GF-D8 (cell line): ENCODE results near the gene SYT15B.
"Not testable (repeated sequence)": the region's sequence is repeated elsewhere in the genome, so short reads cannot be mapped to it uniquely, and the experiment has no call there.

Experiments
- DNase-seq: peaks from one replicate; lab custom pipeline; 2025; lab: John Stamatoyannopoulos, UW

SYT15B gene

DNA sequence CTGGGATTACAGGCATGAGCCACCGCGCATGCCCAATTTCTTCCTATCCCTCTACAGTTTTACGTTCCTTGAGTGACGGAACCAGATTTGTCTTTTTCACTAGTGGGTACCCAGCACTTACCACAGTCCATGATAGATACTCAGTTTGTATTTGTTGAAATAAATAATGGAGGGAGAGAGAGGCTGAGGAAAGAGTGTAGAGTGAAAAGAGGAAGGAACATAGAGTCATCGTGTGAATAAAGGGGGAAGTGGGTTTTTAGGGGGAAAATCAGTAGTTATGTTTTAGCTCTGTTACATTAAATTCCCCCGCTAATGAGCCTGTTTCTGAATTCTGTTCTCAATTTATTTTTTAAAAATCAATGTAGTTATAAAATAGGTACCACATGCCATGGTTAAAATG lies 37.7 kb downstream of the SYT15B start:
- DNase-seq = not testable (repeated sequence)

DNA sequence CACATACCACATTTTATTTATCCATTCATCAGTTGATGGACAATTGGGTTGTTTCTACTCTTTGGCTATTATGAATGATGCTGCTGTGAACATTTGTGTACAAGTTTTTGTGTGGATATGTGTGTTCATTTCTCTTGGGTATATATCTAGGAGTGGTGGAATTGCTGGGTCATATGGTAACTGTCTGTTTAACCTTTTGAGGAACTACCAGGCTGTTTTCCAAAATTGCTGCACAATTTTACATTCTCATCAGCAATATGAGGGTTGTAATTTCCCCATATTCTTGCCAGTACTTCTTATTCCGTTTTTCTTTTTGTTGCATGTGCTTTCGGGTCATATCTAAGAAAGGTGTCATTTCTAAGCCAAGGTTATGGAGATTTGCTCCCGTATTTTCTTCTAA lies 38.3 kb downstream of the SYT15B start:
- DNase-seq = not testable (repeated sequence)

- not testable (repeated sequence) for DNase-seq
Measured at GRCh38 chr10:47724119-47724518, 39.3 kb downstream of the SYT15B start.

DNA sequence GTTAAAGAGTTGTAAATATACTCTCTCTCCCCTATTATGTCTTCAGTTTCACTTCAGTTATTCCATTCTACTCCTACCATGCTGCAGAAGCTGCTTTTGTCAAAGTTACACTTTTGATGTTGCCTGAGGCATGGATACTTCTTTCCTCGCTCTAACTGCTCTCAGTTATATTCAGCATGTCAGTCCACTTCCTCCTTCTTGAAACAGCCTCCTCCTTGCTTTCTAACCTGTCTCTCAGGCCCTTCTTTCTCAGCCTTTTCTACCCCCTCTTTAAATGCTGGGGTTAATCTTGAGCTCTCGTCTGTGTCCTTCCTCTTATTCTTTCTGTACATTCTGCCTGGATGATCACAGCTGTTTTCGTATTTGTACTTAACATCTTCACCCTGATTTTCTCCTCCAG lies 40.0 kb downstream of the SYT15B start:
- DNase-seq = not testable (repeated sequence)

DNA sequence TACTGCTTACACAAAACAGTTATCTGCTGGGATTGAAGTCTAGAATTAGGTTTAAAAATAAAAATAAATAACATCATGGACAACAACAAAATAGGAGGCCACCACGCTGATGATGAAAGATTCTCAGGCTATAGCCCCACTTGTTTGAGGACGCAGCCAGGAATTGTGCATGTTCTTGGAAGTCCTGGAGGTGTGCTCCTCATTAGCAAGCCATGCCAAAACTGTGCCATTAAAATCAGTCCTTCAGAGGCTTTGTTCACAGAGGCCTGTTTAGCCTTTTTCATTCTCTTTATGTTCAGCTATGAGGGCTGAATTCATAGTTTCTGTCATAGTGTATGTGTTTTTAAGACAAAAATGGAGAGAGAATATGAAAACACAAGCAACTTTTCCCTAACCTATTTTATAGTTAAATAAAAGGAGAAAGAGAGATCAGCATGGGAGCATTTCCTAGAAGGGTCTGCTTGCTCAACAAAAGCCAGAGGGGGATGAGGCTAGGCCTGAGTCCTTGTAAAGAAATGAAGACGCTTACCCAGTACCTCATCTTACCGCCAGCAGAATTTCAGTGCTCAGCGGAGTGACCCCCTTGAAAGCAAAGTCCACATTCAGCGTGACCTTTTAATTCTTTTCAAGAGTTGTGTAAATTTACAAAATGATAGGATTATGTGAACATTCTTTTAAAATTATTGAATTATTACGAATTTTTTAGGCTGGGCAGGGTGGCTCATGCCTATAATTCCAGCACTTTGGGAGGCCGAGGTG lies 46.2 kb downstream of the SYT15B start:
- DNase-seq = not testable (repeated sequence)
